Mucosa of descending colon (tissue), 3 donors: Measurements from ENCODE around the gene TRIM2. TPM values are rescaled to one million over a fixed set of nuclear protein-coding genes. Genes with fewer than 3 reads are reported as not detected.

Experiments
- ATAC-seq: fragments of 200-7000 bp; cut with Tn5 transposase; one replicate; pipeline ENCODE4 v1.9.1; 2020; ENCODE audit warnings: mild to moderate bottlenecking, moderate library complexity
- DNase-seq, 3 donors: peaks; one replicate each; pipeline ENCODE4 v3.0.0-alpha.2; 2020
- H3K36me3 ChIP-seq: fragments of 200-600 bp; one replicate; pipeline ENCODE4 v1.8.0; 2021; ENCODE audit warnings: low read depth, mild to moderate bottlenecking
- H3K4me1 ChIP-seq: fragments of 200-600 bp; one replicate; pipeline ENCODE4 v1.8.0; 2021; ENCODE audit warnings: low read depth, mild to moderate bottlenecking
- H3K4me3 ChIP-seq: fragments of 200-600 bp; one replicate; pipeline ENCODE4 v1.8.0; 2021; ENCODE audit warnings: mild to moderate bottlenecking
- H3K9me3 ChIP-seq: fragments of 200-600 bp; one replicate; pipeline ENCODE4 v1.8.0; 2021; ENCODE audit warnings: mild to moderate bottlenecking
- CTCF ChIP-seq: fragments of 200-600 bp; IDR thresholded peaks from one replicate; pipeline ENCODE4 v1.8.0; 2022; ENCODE audit warnings: antibody characterized with exemption, mild to moderate bottlenecking
- intact Hi-C, 2 donors: fragments of 100-400 bp; cut with DNase I in 1 of 2; cut with micrococcal nuclease in 1 of 2; formaldehyde crosslinking; loops; one replicate each; pipeline versions ENCODE4 v1.11.0 to v1.11.1; 2022; cut with DNase I, micrococcal nuclease
- total RNA-seq, 3 donors: library from RNA; stranded (reverse); fragmentation: NEBNext Ultra II Directional in 2 of 3; extraction: Animal tissue kit (Norgen Biotek cat#: 25700) in 2 of 3; gene quantifications; one replicate each; pipeline versions ENCODE4 v1.2.1 to v1.2.4, GENCODE V29; 2021 to 2023
- donor health status: DM: no; HTN: no; CAD: no; lungs with moderate emphysema.
- donor health status: DM: no; HTN: no; CAD: no.
- donor health status: DM: no; HTN: yes; CAD: no.

TRIM2 gene
- total RNA-seq, 3 donors from 2014 or later, result 96.4 to 167 (median 154) TPM

- TF ChIP-seq CTCF, result no peak
- ATAC-seq, result peak; percentile 78
- intact Hi-C loops, result loop anchor here in 1 of 2 donors (5.0 to 10.0 kb wide), 2 partner anchors 42 to 50 kb away; no protein-coding TSS in a partner anchor
- Histone ChIP-seq H3K9me3 (no peaks in the 10 kb centered on the region), H3K4me1 (peaks cover 18% of the 10 kb centered on the region), H3K36me3 (no peaks in the 10 kb centered on the region), H3K4me3 (peak overlapping the region; percentile 12)
- peak; percentile 72 to 78 (median 76) for DNase-seq
Measured at GRCh38 chr4:153204728-153205648, 745 bp downstream of the TRIM2 start.

- Histone ChIP-seq H3K36me3 (no peaks in the 10 kb centered on the region), H3K4me1 (peaks cover 18% of the 10 kb centered on the region), H3K4me3 (no peak overlapping the region), H3K9me3 (no peaks in the 10 kb centered on the region)
- DNase-seq, result peak; percentile 66 to 74 (median 71)
- ATAC-seq, result peak; percentile 78
- no peak for TF ChIP-seq CTCF
- intact Hi-C loops, result loop anchor here in 1 of 2 donors (5.0 to 10.0 kb wide), 2 partner anchors 42 to 51 kb away; no protein-coding TSS in a partner anchor
Measured at GRCh38 chr4:153205757-153206156, 1.5 kb downstream of the TRIM2 start.

GRCh38 chr4:153206534-153206933, 2.3 kb downstream of the TRIM2 start:
- no peaks in the 10 kb centered on the region for H3K9me3 ChIP-seq
- H3K4me3 ChIP-seq, result no peak overlapping the region
- DNase-seq, result no peak
- intact Hi-C loops, result loop anchor here in 1 of 2 donors (5.0 to 10.0 kb wide), 2 partner anchors 41 to 52 kb away; no protein-coding TSS in a partner anchor
- peaks cover 18% of the 10 kb centered on the region for H3K4me1 ChIP-seq
- no peak for TF ChIP-seq CTCF
- ATAC-seq, result no peak
- no peaks in the 10 kb centered on the region for H3K36me3 ChIP-seq

- ATAC-seq (no peak), DNase-seq (peak in 2 of 3 donors; percentile 47 to 51)
- Histone ChIP-seq H3K9me3 (no peaks in the 10 kb centered on the region), H3K36me3 (no peaks in the 10 kb centered on the region), H3K4me3 (no peak overlapping the region), H3K4me1 (peaks cover 18% of the 10 kb centered on the region)
- intact Hi-C loops, result loop anchor here in 1 of 2 donors (5.0 to 10.0 kb wide), 2 partner anchors 40 to 52 kb away; no protein-coding TSS in a partner anchor
- TF ChIP-seq CTCF, result no peak
Measured at GRCh38 chr4:153207027-153207426, 2.8 kb downstream of the TRIM2 start.

GRCh38 chr4:153207567-153207966, 3.3 kb downstream of the TRIM2 start:
- Histone ChIP-seq H3K36me3 (no peaks in the 10 kb centered on the region), H3K4me1 (peaks cover 18% of the 10 kb centered on the region), H3K9me3 (no peaks in the 10 kb centered on the region), H3K4me3 (no peak overlapping the region)
- TF ChIP-seq CTCF, result peak; percentile 45
- DNase-seq, result peak; percentile 66 to 81 (median 78)
- ATAC-seq, result peak; percentile 27
- intact Hi-C loops, result loop anchor here in 1 of 2 donors (5.0 to 10.0 kb wide), 2 partner anchors 40 to 53 kb away; no protein-coding TSS in a partner anchor
